Skin of body (tissue), 2 donors: ENCODE measurements around the gene RPRD1B. TPM values are rescaled to one million over a fixed set of nuclear protein-coding genes. Genes with fewer than 3 reads are reported as not detected.

Experiments
- DNase-seq: peaks from one replicate; lab custom pipeline; 2025; lab: John Stamatoyannopoulos, UW
- total RNA-seq: library from RNA; depleted of rRNA; stranded (reverse); fragments of >200 nt; gene quantifications from one replicate; pipeline ENCODE4 v1.2.3, GENCODE V29; 2014

Gene RPRD1B
- total RNA-seq, 1 donor from 2014 or later: 40.2 TPM

DNA sequence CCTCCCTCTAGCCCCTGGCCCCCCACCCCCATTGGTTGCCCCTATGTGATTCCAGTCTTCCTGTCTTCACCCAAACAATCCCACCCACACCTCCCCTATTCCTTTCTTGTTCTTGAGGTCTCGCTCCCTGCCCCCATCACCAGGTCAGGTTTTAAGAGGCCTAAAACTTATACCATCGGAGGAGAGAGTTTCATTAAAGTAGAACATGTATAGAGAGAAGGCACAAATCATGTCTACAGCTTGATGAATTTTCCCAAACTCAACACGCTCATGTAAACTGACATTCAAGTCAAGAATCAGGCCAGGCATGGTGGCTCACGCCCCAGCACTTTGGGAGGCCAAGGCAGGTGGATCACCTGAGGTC, 87.1 kb downstream of the RPRD1B start:
- DNase-seq: no peak

DNA sequence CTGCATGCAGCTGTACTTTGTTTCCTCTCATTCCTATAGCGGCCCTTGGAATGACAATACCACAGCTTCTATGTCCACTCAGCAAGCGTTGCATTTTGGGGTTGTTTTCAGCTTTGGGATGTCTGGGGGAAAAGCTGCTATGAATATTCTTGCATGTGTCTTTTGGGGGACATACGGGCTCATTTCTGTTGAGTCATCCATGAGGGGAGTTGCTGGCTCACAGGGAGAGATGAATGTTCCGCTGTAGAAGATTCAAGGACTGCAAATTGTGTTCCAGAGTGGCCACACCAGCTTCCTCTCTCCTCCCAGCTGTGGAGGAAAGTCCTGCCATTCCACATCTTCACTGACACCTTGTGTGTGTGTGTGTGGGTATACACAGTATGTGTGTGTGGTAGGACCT, 88.2 kb downstream of the RPRD1B start:
- DNase-seq: no peak

DNA sequence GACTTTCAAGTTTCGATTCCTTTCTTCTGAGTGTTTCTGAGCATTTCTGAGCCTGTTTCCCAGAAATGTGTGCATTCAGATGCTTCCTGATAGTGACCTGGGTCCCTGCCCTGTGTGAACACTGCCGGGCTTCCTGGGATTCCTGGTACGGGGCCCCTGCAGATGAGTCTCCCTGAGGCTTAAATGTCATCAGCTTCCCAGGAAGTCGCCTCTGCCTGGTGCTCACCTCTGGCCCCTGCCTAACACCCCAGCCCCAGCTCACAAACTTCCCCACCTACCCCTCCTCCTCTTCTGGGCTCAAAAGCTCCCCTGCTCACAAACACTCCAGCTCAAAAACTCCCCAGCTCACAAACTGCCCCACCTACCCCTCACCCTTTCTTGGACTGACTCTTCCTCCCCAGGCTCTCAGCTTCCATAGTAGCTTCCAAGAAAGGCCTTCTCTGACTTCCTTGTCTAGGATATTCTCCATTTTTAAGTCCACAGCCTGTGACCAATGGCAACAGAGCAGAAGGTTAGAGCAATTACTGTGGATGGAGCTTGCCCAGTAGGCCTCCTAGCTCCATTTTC, 89.6 kb downstream of the RPRD1B start:
- DNase-seq: no peak

DNA sequence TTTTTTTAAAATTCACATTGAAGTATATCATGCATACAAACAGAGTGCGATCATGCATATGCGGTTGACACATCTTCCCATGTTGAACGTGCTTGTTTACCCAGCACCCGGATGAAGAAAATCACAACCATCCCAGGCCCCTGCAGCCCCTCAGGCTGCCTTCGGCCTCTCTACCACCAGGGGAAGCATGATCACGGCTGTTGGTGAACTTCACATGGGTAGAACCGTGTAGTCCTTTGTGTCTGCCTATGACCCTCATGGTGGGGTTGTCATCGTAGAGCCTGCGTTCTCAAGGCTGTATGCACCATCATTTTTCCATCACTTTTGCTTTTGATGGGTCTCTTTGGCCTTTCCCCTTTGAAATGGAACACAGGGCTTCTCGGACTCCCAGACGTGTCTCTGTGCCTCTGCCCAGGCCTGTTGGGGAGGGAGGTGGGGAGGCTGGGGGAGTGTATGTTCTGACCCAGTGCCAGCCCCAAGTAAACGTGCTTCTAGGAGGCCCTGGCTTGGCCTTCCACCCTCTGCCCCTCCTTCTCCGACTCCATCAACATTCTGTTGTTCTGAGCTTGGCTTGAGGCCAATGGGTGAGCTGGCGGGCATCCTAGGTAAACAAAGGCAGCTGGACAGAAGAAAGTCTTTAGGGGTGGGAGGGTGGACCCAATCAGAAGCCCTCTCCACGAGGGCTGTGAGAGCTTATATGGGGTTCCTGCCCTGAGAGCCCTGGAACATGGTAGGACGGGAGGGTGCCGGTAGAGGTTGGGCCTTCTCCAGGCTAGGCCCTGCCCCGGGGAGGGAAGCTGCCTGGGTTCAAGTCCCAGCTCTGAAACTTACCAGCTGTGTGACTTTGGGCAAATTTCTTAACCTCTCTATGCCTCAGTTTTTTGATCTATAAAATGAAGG, 91.9 kb downstream of the RPRD1B start:
- no peak for DNase-seq

DNA sequence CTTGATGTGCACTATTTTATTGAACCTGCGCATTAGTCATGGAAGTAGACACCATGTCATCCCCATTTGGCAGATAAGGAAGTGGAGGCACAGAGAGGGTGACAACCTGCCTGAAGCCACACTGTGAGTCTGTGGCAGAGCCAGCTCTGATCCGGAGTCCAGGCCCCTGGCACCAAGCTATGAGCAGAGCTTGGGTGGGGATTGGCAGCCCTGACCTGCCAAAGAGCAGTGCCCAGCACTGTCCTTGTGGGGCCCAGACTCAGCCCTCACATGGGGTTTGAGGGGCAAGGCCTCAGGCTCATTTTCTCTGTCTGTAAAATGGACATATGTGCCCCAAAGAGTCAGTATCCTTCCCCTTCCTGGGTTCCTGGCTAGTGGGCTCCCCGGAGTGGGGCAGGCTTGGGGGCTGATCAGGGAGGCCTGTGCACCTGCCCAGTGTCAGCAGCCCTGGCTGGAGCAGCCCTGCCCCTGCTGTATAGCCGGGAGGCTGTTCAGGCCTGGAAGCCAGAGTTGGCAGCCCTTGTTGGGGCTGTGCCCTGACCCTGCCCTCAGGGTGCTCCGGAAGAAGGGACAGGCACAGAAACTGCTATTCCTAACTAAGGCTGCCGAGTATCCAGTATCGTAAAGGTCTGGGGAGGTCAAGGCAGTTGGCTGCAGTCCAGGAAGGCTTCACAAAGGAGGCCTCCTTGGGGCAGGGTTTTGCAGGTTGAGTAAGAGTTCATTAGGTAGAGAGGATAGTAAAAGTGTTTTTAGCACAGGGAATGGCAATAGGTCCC, 92.8 kb downstream of the RPRD1B start:
- no peak for DNase-seq

DNA sequence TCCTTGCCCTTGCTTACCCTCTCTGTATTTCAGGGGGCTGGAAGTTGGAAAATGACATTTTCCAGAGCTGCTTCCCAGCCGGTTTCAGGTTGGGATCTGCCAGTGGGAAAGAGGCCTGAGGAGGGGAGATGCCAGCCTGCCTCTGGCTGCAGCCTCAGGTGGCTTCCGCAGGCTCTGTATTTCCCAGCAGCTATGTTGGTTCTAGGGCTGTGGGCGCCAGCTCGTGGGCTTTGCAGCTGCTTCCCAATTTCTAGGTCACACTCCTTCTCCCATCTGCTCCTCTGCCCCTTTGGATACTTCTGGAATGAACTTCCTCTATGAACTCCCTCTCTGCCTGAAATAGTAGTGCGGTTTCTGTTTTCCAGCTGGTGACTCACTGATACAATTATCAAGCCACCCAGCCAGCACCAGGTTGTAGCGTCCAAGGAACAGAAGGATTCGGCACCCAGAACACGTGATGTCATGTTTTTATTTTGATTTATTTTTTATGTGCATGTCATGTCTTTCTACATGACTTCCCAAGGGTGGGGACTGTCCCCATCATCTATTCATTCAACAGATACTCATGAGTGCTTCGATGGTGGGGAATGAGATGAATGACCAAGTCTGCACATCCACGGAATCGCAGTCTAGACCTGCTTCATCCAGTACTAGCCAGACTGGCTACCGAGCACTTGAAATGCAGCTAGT, 93.5 kb downstream of the RPRD1B start:
- DNase-seq: no peak

DNA sequence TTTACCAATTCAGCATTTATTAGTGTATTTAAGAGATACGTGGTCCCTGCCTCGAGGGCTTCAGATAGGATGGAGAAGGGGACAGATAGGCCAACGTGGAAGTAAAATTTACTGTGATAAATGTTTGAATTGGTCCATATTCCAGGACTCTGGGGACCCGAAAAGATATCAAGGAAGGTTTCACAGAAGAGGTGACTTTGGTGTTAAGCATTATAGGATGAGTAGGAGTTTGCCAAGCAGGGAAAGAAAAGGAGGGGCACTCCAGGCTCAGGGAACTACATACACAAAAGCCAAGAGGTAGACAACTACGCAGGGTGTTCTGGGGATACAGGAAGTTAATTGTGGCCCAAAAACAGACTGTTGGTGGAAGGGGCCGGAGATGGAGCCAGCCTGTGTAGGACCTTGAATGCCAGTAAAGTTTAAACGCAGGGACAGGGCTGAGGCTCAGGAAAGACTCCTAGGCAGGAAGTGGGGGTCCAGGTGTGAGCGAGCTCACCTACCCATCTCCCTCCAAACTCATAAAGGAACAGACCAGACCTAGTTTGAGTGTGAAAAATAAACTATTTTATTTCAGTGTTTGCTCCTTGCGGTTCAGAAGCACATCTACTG, 94.5 kb downstream of the RPRD1B start:
- no peak for DNase-seq

DNA sequence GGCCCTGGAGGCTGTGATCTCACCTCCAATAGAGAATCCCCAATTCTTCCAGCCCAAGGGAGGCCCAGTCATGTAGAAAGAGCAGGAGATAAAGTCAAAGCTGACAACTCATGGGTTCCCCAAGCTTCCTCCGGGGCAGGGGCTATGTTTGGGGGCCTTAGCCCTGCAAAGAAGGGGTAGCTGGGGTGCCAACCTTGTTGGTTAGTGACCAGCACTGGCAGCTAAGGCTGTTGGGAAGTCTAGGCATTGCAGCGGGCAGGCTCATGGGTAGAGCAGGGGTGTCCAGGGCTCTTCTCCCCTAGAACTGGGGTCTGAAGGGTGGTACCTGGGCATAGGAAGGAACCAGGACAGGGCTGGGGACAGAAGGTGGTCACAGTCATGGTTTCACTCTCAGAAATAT, 95.1 kb downstream of the RPRD1B start:
- DNase-seq: no peak

DNA sequence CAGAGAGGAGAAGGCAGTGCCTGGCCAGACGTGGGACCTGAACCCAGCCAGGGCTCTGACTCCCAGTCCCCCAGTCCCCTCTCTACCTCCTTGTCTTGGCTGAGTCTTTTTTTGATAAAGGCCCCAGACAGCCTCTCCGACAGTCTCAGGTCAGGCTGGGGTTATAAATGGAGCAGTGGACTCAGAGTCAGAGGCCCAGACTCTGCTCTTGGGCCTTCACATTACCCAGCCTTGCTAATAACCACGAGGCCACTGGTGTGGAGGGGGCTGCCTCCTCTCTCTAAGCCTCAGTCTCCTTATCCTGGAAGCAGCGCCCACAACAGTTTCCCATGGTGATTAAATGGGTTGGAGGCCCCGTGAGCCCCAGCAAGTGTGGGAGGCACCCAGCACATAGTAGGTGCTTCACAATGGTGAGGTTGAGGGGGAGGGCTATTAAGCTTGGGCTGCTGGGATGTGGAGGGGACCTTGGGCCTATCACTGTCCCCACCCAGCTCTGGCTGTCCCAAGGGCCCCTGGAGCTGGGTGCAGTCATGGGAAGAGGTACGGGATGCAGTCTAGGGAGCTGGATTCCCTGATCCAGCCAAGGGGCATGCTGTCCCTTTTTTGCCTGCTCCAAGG, 95.8 kb downstream of the RPRD1B start:
- no peak for DNase-seq

DNA sequence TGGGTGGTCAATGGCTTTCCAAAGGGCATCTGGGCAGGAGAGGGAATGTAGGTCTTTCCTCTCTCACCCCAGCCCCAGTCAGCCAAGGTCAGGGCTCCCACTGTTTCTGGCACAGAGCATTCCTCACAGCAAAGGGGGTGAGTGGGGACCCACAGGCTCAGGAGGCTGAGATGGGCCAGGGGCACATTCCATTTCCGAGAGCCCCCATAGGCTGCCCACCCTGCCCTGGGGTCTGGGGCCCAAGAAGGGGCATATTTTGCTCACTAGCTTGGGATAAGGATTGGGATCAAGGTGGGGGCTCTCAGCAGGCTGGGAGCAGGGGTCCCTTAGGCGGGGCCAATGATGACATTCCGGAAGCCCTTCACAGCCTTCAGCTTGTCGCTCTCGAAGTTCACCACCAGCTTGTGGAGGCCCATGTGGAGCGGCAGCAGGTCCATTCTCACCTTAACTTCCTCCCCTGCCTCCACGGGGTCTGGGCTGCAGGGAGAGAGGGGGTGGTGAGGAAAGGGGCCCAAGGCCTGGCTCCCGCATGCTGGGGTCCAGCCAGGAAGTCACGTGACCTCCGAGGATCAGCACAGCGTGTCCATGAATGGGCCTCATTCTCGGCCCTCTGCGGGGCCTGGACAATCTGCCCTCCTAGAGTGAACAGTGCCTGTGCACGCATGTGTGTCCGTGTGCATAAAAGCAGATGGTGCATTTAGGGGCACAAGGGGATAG, 96.5 kb downstream of the RPRD1B start:
- DNase-seq: no peak

DNA sequence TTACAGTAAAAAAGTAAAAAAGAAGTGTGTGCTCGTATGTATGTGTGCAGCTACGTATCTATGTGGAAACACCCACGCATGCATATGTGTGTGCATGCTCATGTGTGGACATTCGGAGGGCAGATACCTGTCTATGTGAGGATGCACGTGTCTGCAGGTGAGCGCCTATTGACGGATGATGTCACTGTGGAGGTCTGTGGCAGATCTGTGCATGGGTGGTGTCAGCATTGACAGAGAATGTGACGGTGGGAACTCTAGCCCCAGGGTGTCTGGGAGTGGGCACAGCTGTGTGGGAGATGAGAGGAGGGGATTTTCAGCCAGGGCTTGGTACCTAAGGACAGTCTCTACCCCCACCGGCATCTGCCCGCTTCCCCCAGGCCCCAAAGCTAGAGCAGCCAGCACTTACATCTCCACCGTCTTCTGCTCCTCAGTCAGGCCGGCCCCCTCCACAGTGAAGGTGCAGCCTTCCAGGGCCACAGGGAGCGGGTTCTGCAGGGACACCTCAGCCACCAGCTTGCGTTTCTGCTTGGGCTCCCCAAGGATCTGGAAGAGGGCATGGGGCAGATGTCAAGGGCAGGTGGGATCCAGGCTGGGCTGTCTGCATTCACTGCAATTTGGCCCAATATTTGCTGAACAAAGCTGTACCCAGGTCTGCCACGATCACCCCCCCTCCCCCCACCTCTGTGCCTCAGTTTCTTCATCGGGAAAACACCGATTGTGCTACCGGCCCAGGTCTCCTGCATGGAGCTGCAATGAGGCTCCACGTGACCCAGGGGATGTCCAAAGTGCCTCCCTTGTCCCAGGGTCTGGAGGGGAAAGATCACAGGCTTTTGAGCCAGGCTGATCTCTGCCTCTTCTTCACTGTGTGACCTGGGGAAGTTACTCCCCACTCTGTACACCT, 97.4 kb downstream of the RPRD1B start:
- DNase-seq: no peak

DNA sequence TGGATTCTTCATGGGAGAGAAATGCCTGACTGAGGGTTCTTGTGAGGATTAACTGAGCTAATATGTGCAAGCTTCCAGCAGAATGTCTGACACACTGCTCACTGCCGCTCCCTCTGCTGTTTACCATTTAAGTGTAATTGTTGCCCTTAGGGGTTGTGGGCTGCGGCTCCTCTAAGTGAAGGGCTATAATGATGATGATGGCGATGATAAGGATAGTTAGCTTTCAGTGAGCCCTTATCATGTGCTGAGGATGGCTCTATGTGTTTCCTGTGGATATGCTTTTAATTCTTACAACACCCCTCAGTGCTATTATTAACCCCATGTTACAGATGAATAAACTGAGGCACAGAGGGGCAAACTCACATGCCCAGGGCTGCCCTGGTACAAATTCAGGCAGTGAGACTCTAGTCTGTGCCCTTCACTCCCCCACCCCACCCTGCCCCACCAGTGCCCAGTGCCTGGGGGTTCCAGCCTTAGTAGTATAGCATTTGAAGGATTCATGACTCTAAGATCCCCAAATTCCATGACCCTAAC, 98.1 kb downstream of the RPRD1B start:
- no peak for DNase-seq

DNA sequence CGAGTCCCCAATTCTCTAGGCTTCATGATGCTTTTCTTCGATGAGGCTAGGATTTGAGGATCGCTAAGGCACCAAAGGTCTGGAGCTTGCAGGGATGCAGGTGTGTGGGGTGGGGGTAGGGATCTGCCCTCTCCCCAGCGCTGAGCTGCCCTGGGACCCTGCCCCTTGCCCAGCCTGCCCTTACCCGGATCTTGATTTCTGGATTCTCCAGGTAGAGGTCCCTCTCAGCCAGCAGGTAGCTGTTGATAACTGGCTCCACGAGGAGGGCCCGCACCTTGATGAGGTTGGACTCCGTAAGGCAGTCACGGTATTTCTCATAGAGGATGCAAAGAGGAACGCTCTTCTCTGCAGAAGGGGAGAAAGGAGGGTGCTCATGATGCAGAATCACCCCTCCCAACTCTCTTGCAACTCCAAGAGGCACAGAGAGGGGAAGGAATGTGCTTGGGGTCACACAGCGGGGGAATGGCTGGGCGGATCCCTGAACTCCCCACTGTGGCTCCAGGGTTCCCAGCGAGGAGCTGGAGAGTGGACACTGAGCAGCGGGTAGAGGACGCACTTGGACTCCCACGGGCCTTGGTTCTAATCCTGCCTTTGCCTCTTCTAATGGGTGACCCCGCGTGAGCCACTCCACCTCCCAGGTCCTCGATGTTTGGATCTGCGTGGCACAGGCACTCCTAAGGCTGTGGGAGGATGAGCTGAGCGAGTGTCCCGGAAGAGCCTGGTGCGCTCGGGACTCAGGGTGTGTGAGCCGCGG, 98.8 kb downstream of the RPRD1B start:
- no peak for DNase-seq

DNA sequence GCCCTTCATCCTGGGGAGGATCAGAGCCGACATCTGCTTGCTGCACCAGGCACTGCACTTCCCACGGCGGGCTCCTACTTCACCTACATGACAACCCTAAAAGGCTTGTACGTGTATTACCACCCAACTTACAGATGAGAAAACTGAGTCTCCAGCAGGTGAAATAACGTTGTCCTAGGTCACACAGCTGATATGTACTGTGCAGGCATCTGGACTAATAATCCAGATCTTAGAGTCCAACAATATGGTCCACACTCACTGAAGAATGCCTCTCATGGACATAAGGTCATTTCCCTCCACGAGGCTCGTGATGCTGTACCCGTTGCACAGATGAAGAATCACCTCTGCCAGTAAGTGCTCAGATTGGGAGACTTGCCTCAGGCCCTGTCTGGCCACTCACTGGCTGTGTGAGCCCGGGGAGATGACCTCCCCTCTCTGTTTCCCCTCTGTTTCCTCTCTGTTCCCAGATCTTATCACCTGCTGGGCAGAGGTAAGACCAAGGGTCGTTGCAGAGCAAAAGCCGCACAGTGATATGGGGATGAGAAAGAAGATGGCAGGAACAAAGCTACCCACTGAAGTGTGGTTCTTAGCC, 99.5 kb downstream of the RPRD1B start:
- DNase-seq: no peak

DNA sequence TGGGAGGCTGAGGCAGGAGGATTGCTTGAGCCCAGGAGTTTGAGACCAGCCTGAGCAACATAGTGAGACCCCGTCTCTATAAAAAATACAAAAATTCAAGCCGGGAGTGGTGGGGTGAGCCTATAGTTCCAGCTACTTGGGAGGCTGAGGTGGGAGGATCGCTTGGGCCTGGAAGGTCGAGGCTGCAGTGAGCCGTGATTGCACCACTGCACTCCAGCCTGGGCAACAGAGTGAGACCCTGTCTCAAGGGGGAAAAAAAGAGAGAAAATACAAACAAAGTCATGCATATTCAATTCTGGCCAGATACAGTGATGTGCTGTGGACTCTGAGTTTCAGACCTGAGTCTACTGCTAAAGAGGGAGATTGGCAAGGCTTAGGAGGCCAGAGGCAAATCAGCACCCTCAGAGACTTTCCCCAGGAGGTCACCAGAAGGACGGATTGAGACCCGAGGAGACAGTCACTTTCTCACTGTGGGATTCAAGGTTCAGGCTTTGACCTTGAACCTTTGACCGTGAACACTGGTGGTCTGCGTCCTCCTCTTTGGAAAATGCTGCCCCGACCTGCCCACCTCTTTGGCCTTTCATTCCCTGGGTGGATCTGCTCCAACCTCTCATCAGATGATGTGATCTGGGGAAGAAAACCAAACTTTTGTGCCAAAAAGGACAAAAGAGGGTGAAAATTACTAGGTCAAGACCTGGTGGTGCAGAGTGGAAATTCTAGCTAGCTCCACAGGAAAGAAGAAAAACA, 100.3 kb downstream of the RPRD1B start:
- DNase-seq: no peak

DNA sequence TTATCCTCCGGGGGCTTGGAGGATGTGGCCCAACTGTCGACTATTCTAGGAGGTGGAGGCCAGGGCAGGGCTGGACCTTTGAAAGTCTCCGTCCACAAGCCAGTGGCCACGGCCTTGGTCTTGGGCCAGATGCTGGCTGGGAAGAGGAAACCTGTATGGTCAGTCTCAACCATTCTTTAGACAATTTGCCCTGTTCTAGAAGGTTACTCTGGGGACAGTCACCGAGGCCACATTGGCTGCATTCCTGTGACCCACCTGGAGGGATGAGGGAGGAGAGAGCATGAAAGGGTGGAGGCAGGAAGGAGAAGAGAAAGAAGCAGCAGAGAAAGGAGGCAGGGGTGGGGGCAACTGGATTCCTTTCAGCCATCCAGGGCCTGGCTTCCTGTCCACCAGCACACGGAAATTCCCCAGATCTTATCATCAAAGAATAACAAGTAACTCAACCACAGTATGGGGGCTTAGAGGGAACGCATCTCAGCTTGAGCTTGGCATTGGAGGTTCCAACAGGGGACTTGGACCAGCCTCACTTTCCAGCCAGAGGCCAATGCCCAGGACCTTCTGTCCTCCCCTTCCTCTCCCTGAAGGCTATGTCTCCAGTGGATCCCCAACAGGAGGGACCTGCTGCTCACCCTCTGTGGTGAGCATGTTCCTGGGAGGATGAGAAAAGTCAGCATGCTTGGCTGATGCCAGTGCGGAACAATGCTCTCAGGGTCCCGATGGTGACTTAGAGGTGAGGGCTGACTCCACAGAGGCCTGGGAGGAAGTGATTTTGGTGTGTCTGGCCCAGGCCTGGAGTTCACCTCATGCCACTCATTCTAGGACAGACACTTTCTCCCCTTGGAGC, 101.1 kb downstream of the RPRD1B start:
- no peak for DNase-seq
